Measurements from ENCODE around the gene PTPRM. TPM values are rescaled to one million over a fixed set of nuclear protein-coding genes. Genes with fewer than 3 reads are reported as not detected.

The PTPRM gene
- total RNA-seq, 1 experiment from 2014 or later, result 45.6 TPM

GRCh38 chr18:7597500-7597899, 30.4 kb downstream of the PTPRM start:
- Histone ChIP-seq H3K4me3 (ENCODE audit: low read length) (no peak overlapping the region), H3K4me2 (ENCODE audit: low read length) (no peak overlapping the region), H3K27me3 (ENCODE audit: low read length) (no peaks in the 10 kb centered on the region), H3K79me2 (ENCODE audit: low read length) (peaks cover 60% of the 10 kb centered on the region), H2AFZ (ENCODE audit: low read length) (no peak overlapping the region), H3F3A (ENCODE audit: low read length, unreplicated experiment) (no peaks in the 10 kb centered on the region), H4K20me1 (ENCODE audit: low read length) (no peaks in the 10 kb centered on the region), H3K9ac (ENCODE audit: low read length) (no peak overlapping the region), H3K9me3 (ENCODE audit: low read length) (no peaks in the 10 kb centered on the region), H3K36me3 (ENCODE audit: low read depth, low read length) (no peaks in the 10 kb centered on the region), H3K9me2 (replicated peaks; ENCODE audit: low read length) (no peaks in the 10 kb centered on the region), H3K4me1 (ENCODE audit: insufficient read depth, low read length) (peaks cover 27% of the 10 kb centered on the region), H3K27ac (ENCODE audit: low read length) (no peak overlapping the region)
- TF ChIP-seq EZH2 (IDR thresholded peaks at IDR 0.05; ENCODE audit: low read length, unreplicated experiment) (no peak), EZH2phosphoT487 (IDR thresholded peaks at IDR 0.05; ENCODE audit: borderline replicate concordance, low read length) (no peak), CTCF (conservative IDR thresholded peaks at IDR 0.05; ENCODE audit: low read depth, low read length) (no peak)
- ChIA-PET CTCF (no interaction called here), POLR2A (ENCODE audit: unreplicated experiment) (no interaction called here)
- ATAC-seq (no peak), DNase-seq (no peak)
- no TSS peak for BruUV-seq (replicated peaks)
- intact Hi-C loops (cut with micrococcal nuclease), result no loop called here

- Histone ChIP-seq H3K4me2 (ENCODE audit: low read length) (no peak overlapping the region), H3K27ac (ENCODE audit: low read length) (no peak overlapping the region), H3K36me3 (ENCODE audit: low read depth, low read length) (no peaks in the 10 kb centered on the region), H3F3A (ENCODE audit: low read length, unreplicated experiment) (no peaks in the 10 kb centered on the region), H3K9me2 (replicated peaks; ENCODE audit: low read length) (no peaks in the 10 kb centered on the region), H3K9me3 (ENCODE audit: low read length) (no peaks in the 10 kb centered on the region), H3K9ac (ENCODE audit: low read length) (no peak overlapping the region), H3K4me3 (ENCODE audit: low read length) (no peak overlapping the region), H3K79me2 (ENCODE audit: low read length) (peaks cover 61% of the 10 kb centered on the region), H3K4me1 (ENCODE audit: insufficient read depth, low read length) (peaks cover 27% of the 10 kb centered on the region), H3K27me3 (ENCODE audit: low read length) (no peaks in the 10 kb centered on the region), H4K20me1 (ENCODE audit: low read length) (no peaks in the 10 kb centered on the region), H2AFZ (ENCODE audit: low read length) (no peak overlapping the region)
- CTCF ChIA-PET, result no interaction called here
- intact Hi-C loops (cut with micrococcal nuclease), result no loop called here
- POLR2A ChIA-PET (ENCODE audit: unreplicated experiment), result no interaction called here
- BruUV-seq (replicated peaks), result no TSS peak
- ATAC-seq (no peak), DNase-seq (peak; percentile 48)
- no peak for TF ChIP-seq EZH2phosphoT487 (IDR thresholded peaks at IDR 0.05; ENCODE audit: borderline replicate concordance, low read length)
- TF ChIP-seq EZH2 (IDR thresholded peaks at IDR 0.05; ENCODE audit: low read length, unreplicated experiment), result no peak
- no peak for TF ChIP-seq CTCF (conservative IDR thresholded peaks at IDR 0.05; ENCODE audit: low read depth, low read length)
Measured at GRCh38 chr18:7598167-7599047, 31.3 kb downstream of the PTPRM start.

GRCh38 chr18:7600036-7600435, 32.9 kb downstream of the PTPRM start:
- Histone ChIP-seq H3K4me3 (ENCODE audit: low read length) (no peak overlapping the region), H3K9ac (ENCODE audit: low read length) (no peak overlapping the region), H4K20me1 (ENCODE audit: low read length) (no peaks in the 10 kb centered on the region), H3F3A (ENCODE audit: low read length, unreplicated experiment) (no peaks in the 10 kb centered on the region), H3K4me1 (ENCODE audit: insufficient read depth, low read length) (peaks cover 27% of the 10 kb centered on the region), H3K27ac (ENCODE audit: low read length) (no peak overlapping the region), H3K79me2 (ENCODE audit: low read length) (peaks cover 72% of the 10 kb centered on the region), H3K27me3 (ENCODE audit: low read length) (no peaks in the 10 kb centered on the region), H3K36me3 (ENCODE audit: low read depth, low read length) (no peaks in the 10 kb centered on the region), H3K4me2 (ENCODE audit: low read length) (no peak overlapping the region), H3K9me3 (ENCODE audit: low read length) (no peaks in the 10 kb centered on the region), H3K9me2 (replicated peaks; ENCODE audit: low read length) (no peaks in the 10 kb centered on the region), H2AFZ (ENCODE audit: low read length) (no peak overlapping the region)
- no peak for DNase-seq
- ChIA-PET CTCF (no interaction called here), POLR2A (ENCODE audit: unreplicated experiment) (no interaction called here)
- no TSS peak for BruUV-seq (replicated peaks)
- TF ChIP-seq EZH2 (IDR thresholded peaks at IDR 0.05; ENCODE audit: low read length, unreplicated experiment) (no peak), EZH2phosphoT487 (IDR thresholded peaks at IDR 0.05; ENCODE audit: borderline replicate concordance, low read length) (no peak), CTCF (conservative IDR thresholded peaks at IDR 0.05; ENCODE audit: low read depth, low read length) (no peak)
- intact Hi-C loops (cut with micrococcal nuclease), result no loop called here
- ATAC-seq, result no peak
